ENCODE measurements around the gene SUSD2.
"Not testable (repeated sequence)": the region's sequence is repeated elsewhere in the genome, so short reads cannot be mapped to it uniquely, and the experiment has no call there.

SUSD2 gene, protein sequence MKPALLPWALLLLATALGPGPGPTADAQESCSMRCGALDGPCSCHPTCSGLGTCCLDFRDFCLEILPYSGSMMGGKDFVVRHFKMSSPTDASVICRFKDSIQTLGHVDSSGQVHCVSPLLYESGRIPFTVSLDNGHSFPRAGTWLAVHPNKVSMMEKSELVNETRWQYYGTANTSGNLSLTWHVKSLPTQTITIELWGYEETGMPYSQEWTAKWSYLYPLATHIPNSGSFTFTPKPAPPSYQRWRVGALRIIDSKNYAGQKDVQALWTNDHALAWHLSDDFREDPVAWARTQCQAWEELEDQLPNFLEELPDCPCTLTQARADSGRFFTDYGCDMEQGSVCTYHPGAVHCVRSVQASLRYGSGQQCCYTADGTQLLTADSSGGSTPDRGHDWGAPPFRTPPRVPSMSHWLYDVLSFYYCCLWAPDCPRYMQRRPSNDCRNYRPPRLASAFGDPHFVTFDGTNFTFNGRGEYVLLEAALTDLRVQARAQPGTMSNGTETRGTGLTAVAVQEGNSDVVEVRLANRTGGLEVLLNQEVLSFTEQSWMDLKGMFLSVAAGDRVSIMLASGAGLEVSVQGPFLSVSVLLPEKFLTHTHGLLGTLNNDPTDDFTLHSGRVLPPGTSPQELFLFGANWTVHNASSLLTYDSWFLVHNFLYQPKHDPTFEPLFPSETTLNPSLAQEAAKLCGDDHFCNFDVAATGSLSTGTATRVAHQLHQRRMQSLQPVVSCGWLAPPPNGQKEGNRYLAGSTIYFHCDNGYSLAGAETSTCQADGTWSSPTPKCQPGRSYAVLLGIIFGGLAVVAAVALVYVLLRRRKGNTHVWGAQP

GRCh38 chr22:24181088-24181995, at the start of gene SUSD2:
TSS of gene SUSD2 (plus strand) at chr22:24181487. CDS start at chr22:24181520, 33 bp downstream.
- no peak for DNase-seq

- peak; percentile 63 for DNase-seq
Observed at GRCh38 chr22:24133187-24133965, 47.9 kb upstream of the SUSD2 start.

DNA sequence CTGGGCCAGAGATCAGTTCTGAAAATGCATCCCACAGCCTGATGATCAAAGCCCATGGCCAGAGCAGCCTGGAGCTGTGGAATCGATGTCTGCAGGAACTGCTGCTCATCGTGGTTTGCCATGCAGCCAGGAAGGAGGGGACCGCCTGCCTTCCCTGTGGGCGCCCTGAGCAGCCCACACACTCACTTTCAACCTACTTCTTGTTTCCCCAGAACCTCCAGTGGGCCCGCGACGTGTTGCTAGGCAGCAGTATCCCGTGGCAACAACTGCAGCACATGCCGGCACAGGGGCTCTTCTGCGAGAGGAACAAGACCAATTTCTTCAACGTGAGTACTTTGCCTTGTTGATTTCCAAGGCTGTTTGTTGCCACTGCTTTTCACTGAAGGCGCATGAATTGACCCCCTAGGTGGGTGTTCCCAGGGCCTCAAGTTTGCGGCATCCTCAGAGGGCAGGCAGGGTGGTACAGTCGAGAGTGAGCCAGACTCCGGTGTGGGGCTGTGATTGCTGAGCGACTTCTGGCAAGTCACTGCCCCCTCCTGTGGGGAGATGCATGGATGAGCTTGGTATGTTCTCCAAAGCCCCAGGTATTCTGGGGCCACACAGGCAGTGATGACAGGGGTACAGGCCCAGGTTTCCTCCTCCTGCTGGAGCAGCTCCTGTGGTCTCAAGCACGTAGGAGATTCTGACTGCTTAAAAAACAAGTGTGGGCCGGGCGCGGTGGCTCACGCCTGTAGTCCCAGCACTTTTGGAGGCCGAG, 47.0 kb upstream of the SUSD2 start:
- peak; percentile 81 for DNase-seq

- not testable (repeated sequence) for DNase-seq
Observed at GRCh38 chr22:24136533-24136932, 44.8 kb upstream of the SUSD2 start.

DNA sequence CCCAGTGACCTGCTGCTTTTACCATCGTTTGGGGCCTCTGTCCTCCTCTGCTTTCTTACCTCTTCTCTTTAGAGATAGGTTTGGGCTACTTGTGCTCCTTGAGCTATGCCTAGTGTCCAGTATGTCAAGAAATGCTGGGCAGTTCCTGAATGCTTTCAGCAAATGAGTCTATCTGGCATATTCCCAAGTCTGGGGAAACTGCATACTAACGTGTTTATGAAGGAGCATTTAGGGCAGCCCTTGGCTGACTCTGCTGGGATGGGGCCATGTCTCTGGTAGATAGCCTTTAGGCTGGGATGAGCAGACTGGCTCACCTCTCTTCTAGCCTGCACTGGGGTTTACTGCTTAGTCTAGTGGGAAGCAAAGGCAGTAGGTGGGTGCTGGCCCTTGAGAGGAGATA, 43.7 kb upstream of the SUSD2 start:
- DNase-seq: no peak

DNA sequence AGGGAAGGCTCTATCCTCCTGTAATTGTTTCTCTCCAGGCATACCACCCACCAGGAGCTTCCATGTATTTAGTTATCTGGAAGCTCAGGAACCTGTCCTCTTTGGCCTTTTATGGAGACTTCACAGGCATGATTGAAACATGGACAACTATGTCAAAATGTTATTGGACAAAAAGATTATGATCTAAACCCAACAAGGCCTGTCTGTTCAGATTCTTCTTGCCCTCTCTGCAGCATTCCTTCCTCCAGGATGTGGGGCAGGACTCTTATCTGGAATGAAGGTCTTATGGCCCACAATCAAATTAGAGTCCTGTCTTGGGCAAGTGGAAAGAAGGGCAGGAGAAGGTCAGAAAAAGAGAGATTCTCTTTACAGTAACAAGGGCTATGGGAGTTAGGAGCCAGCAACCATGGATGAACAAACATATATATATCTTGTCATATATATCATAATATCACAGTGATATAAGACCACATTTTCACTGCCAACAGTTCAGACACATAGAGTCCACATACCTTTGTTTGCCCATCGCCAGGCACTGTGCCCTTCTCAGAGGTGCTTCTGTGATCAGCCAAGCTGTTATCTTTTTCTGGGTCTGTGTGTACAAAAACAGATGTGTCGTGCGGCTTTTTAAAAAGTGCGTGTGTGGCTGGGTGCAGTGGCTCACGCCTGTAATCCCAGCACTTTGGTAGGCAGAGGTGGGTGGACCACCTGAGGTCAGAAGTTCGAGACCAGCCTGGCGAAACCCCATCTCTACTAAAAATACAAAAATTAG, 42.5 kb upstream of the SUSD2 start:
- no peak for DNase-seq

DNA sequence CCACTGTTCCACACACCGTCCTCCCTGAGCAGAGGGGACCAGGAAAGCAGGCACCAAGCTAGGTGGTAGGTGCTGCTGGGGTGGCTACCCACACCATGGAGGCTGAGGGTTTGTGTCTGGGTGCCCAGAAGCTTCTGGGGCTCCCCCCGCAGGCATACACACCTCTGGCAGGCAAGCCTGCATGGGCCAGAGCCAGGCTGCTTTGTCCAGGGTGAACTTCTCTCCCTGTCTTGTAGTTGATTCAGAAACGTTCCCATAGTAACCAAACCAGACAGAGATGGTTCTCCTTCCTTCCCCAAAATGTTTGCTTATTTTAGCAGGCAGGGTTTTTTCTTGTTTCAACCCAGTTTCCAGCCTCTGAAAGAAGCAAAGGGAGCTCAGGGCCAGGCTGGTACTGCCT, 40.9 kb upstream of the SUSD2 start:
- DNase-seq: no peak

- peak; percentile 56 for DNase-seq
Observed at GRCh38 chr22:24141586-24141985, 39.7 kb upstream of the SUSD2 start.

DNA sequence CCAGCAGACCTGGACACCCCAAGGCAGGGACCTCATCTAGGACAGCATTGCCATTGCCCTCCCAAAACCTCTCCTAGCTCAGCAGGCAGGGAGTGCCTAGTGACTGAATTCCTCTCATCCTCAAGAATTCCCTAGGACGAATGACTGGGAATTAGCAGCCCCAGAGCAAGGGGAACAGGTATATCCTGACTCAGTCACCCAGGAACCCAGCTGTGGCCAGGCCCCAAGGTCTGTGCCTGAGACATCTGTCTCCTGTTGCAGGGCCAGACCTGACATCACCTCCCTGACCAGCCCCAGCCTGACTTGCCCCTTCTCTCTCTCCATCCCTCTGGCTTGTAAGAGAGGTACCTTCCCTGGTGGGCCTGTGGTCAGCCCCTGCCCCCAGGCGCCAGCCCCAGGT, 39.0 kb upstream of the SUSD2 start:
- no peak for DNase-seq

GRCh38 chr22:24142831-24143230, 38.5 kb upstream of the SUSD2 start:
- no peak for DNase-seq

- DNase-seq: no peak
Observed at GRCh38 chr22:24144056-24144777, 37.1 kb upstream of the SUSD2 start.

DNA sequence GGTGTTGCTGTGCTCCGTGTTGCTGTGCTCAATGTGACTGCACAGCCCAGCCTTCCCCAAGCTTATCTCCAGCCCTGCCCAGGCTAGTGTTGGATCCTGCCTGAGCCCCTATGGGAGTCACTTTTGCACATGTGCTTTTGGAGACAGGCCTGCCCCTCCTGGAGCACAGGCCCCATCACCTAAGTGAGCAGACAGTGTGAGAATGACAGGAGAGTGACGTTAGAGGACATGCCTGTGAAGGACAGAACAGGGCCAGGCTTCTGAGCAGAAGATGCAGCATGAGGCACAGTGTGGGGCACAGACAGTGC, 36.6 kb upstream of the SUSD2 start:
- DNase-seq: no peak

DNA sequence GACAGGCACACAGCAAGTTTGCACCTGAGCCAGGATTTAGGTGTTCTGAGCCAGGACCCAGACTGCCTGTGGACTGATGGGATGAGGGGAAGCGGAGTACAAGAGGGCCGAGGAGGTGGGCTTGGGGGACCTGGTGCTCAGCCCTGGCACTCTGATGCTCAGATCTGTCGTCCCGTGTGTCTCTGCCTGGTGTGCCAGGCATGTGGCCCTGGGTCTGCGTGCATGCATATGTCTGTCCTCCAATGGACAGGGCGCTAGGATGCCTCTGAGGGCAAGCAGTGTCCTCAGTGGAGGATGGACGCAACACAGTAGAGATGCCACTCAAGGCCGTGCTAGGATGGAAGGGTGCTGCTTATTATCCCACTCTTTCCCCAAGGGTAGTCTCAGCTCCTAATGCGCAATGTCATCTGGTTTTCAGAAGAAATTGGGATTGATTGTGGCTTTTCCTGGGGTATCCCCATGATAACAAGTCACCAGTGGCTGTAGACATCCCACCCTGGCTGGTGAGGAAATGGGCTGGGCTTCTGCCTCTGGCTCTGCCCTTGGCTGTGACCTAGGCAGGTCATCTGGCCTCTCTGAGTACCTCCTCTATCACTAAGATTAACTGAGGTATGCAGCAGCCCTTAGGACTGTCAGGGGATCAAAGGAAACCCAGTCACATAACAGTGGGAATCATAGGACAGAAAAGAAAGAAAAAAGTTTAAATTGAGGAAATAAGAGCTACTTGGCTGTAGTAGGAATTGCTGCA, 35.7 kb upstream of the SUSD2 start:
- DNase-seq: no peak

- peak; percentile 67 for DNase-seq
Observed at GRCh38 chr22:24146194-24146616, 35.1 kb upstream of the SUSD2 start.

DNA sequence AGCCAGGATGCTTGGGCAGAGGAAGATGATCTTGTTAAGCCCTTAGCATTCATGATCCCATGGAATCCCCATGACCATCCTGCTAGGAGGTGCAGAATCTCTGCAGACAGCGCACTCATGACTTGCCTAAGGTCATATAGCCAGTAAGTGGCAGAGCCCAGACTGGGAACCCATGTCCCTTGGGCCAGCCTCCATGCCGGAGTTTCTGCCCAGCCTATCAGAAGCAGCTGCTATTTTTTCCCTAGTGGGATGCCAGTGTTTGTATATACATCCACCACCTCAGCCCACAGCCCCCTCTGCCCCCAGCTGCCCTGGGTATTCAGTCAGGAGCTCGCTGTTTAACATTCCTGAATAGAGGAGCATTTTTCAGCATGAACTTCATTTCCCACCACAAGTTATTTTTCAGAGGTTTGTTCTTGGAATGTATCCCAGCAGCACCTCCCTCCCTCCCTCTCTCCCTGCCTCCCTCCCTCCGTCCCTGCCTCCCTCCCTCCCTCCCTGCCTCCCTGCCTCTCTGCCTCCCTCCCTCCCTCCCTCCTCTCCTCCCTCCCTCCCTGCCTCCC, 34.4 kb upstream of the SUSD2 start:
- DNase-seq: no peak

- DNase-seq: no peak
Observed at GRCh38 chr22:24147666-24148065, 33.6 kb upstream of the SUSD2 start.

DNA sequence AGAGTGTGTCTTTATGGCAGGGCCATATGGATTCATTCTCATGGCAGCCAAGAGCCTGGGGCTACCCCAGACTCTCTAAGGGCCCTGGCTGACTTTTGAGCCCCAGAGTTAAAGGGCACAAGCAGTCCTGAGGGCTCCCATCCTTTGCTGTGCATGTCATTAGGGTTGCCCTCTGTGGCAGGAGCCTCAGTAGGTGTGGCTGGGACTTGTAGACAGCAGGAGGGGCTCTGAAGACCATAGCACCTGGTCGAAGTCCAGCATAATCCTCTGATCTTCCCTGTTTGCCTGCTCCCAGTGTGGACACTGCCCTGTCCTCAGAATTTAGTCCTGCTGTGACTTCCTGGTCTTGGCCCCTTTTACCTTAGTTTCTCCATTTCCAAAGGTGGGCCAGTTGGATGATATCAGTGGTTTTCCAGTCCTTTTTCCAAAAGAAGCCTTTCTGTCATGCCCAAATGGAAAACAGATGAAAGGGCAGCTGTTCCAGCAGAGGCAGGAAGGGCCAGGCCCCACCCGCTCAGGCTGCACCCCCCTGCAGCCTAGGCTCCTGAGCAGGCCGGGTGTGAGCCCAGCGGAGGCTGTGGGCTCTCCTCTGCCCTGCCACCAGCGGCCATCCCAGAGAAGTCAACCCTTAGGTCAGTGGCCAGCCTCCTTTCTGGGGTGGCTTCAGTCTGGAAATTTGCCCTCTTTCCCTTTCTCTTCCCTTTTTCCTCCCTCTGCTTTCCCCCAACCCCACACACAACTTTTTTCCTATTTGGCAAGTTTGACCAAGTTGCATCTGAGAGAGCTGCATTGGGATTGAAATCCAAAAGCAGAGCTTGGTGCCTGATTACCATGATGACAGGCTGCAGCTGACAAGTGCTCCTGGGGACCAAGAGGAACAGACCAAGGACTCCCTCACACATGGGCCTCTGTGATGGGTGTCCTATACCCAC, 32.8 kb upstream of the SUSD2 start:
- DNase-seq: no peak

DNA sequence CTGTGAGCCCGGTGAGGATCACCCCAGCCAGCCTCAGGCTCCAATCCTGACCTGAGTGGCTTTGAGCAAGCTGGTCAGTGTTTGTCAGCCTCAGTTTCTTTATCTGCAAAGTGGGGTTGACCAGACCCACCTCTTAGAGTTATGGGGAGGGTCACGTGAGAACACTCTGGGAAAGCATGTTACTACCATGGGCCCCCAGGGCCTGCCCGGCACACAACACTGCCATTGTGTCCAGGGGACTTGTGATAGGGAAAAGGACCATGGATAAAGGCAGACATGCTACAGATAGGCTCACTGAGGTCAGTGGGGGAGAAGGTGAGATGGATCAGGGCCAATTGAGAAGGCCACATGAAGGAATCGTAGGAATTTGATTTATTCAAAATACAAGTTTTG, 32.1 kb upstream of the SUSD2 start:
- DNase-seq: no peak

Measured in CD4-positive, alpha-beta T cell treated with Interleukin-6 for 4 hours (primary cell).